LoVo (cell line): ENCODE results near the gene LMO2.
A peak's percentile ranks its signal among the peaks of the same experiment; 100 is the strongest.
"Not testable (repeated sequence)": the region's sequence is repeated elsewhere in the genome, so short reads cannot be mapped to it uniquely, and the experiment has no call there.

Source experiments
- DNase-seq: peaks from one replicate; pipeline ENCODE4 v3.0.0-alpha.2; 2016; ENCODE audit warnings: low spot score

Gene LMO2

GRCh38 chr11:33861386-33861785 is 30.5 kb downstream of the LMO2 start:
- DNase-seq: no peak

DNA sequence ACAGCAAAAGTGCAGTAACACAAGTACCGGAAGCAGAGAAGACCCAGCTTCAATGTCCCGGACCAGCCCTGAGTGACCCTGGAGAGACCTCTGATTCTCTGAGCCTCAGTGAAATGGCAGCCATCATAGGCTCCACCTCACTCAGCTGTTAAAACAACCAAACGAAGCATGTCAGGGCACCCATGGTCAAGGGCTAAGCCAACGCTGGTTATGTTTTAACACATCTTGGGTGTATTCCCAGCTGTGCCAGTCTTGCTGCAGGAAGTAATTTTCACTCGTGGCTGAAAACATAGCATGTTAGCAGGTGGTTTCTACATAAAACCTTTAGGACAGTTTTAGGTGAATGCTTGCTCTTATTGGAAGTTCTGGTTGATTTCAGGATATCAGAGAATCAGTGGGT is 30.9 kb downstream of the LMO2 start:
- DNase-seq: no peak

DNA sequence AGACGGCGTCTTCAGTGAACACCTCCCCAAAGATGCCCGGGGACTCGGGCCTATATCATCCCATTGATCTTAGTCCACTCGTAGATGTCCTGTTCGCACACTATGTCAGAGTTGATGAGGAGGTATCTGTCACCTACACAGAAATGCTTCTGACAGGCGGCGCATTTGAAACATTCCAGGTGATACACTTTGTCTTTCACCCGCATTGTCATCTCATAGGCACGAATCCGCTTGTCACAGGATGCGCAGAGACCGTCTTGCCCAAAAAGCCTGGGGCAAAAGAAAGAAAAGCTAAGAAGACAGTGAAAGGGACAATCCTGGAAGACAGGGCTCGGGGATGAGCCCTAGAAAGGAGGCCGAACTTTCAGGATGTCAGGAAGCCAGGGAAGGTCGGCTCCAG is 32.6 kb downstream of the LMO2 start:
- DNase-seq: no peak

DNA sequence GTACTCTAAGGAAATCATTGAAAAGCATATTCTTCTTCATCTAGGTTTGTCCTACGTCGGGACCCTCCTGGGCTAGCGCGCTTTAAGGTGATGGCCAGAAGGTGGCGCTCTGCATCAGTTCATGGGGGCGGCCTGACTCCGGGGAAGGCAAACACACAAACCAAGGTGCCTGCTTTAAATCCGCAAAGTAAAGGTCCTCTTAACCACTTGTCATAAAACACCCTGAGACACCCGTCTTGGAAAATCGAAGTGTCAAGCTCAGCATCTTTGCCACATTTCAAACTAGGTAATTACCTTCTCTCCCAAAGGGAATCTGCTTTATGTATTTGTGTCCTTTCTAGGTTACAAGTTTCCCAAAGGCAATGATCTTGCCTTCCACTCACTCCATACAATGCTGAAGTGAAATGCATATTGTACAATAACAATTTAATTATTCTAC is 33.9 kb downstream of the LMO2 start:
- peak; percentile 64 for DNase-seq

GRCh38 chr11:33855500-33855899 is 36.4 kb downstream of the LMO2 start:
- DNase-seq: no peak

GRCh38 chr11:33848717-33849390 is 43.0 kb downstream of the LMO2 start:
- no peak for DNase-seq

DNA sequence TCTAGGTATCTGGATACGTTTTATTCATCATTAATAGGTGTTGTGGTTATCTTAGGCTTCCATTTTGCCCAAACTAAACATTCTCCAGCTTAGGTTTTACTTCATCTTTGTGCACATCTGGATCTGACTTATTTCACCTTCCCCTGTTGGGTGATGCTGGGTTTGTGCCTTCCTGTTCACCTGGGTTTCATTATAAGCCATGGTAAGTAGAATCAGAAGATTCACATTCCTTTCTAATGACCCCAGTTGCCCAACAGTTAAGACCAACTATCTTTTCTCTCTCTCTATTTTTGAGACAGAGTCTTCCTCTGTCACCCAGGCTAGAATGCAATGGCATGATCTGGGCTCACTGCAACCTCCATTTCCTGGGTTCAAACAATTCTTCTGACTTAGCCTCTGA is 44.6 kb downstream of the LMO2 start:
- no peak for DNase-seq

DNA sequence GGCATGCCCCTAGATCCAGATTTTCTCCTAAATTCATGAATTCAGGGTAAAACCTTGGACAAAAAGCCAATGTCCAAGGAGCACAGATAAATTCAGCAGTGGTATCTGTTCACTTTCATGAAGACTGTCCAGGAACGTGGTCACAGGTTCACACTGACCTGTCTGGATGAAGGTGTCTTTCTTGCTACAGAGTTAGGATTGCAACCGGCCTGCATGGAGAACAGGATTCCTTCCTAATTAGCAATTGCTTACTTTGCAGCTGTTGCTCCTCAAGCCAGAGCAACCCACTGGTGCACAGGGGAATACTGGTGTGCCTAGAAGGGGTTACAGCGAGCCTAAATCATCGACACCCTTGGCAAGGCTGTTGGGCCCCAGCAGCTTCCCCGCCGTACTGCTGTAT is 47.6 kb downstream of the LMO2 start:
- no peak for DNase-seq

- no peak for DNase-seq
Measured at GRCh38 chr11:33843018-33843417, 48.9 kb downstream of the LMO2 start.

GRCh38 chr11:33842236-33842915 is 49.5 kb downstream of the LMO2 start:
- no peak for DNase-seq

- not testable (repeated sequence) for DNase-seq
Measured at GRCh38 chr11:33838234-33838633, 53.6 kb downstream of the LMO2 start.

GRCh38 chr11:33837334-33837733 is 54.5 kb downstream of the LMO2 start:
- DNase-seq: not testable (repeated sequence)

GRCh38 chr11:33835143-33835878 is 56.6 kb downstream of the LMO2 start:
- DNase-seq: peak; percentile 38

DNA sequence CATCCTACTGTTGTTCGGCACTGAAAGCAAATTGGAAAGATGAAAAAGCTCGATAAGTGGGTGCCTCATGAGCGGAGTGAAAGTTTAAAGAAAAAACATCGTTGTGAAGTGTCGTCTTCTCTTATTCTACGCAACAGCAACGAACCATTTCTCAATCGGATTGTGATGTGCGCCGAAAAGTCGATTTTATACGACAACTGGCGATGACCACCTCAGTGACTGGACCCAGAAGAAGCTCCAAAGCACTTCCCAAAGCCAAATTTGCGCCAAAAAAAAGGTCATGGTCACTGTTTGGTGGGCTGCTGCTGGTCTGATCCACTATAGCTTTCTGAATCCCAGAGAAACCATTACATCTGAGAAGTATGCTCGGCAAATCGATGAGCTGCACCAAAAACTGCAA is 59.2 kb downstream of the LMO2 start:
- DNase-seq: no peak

DNA sequence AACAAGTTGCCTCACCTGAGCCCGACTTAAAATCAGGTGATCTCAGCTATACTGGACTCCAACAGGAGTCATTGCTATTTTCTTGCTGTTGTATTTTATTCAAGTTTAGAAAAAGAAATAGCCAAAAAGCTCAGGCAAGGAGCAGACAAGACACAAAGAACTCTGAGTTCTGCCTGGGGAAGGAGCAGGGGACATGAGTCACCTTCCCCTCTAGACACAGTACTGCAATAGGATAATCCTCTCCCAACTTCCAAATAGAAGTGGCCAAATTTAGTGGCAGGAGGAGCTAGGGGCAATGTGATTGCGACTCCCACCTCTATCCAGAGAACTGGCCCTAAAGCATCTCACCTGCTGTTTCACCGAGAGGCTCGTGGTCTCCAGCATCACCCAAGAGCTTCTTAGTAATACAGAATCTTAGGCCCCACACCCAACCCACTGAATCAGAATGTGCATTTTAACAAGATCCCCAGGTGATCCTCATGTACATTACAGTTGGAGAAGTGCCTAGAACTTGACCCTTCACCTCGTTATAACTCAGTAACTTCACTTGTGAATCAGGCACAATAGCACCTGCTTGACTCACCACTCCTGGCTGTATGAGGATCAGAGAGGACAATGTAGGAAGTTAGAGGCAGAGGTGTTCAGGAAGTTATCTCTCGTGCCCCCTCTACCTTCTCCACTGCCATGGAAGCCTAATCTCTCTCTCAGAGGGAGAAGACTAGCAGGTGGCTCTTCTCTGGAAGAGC is 60.8 kb downstream of the LMO2 start:
- peak; percentile 41 for DNase-seq

DNA sequence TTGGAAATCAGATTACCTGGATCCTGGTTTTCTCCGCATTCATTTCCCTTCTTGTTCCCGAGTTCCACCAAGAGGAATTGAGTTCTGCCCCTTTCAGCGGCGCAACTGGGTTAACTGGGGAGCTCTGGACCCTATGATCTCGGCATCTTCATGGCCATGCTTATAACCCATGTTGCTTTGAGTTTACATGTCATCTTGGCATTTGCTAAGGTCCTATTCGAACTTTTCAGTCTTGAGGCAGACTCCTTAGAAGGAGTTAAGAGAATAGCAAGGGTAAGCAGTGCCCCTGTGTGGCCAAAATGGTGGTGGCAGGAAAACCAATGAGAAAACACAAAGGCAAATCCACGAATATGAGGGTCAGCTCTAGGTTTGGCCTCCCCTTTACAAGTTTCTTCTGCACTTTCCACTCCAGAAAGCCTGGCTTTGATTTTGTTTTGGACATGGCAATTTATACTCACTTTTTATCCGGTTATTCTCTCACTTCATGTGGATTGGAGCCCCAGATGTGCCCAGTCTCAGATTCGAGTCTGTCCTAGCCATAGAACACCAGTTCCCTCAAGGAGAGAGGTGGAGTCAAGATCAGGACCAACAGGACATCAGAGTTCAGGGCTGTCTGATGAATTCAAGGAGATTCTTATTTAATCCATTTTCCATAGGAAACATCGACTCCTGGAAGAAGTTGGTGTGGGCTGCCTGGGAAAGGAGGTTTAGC is 62.3 kb downstream of the LMO2 start:
- peak; percentile 35 for DNase-seq

DNA sequence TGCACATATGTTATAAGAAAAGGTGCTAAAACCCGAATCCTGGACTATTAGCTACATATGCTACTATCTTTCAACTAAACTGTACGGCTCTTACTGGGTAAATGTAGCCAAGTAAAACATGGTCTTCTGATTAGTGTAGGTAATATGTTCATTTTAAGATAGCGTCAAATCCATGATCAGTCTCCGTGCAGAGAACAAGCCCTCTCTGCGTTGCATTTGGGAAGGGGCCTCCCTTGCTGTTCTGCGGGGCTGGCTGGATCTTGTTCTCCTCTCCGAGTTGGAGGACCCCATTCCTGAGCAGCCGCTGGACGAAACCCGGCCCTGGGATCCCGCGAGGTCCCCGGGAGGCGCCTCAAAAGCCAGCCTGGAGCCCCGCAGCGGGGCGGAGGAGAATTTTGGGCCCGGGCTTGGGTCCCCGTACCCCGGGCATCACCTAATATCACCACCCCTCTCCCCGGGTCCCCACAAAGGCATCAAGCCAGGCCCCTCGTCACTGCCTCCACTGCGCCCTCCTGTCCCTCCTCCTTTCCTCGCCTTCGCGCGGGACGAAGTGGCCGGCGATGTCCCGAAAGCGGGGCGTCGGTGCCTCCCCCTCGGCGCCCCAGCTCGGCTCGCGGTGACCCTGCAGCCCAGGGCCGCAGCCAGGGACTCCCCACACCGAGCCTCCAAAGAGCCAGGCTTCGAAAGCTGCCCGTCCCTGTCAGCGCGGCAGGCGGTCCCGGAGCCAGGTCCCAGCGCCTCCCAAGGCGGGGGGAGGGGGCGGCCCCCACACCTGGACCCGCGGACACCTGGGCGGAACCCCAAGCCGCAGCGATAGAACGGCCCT is 63.1 kb downstream of the LMO2 start:
- no peak for DNase-seq

DNA sequence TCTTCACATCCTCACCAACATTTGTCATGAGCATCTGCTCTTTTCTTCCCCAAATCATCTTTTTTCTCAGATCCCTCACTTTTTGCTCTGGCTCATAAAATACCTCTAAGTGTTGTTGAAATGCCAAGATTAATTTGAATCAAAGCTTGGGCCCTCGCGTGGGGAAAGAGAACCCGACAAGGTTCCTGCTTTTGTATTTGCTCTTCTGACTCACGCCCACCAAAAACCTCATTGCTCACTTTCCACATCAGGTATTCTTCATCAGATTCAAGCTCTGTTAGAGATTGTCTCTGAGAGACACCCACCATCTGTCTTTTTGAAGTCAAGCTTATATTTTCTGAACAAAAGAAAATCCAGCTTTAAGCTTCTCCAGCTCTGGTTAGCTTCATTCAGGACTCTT is 64.7 kb downstream of the LMO2 start:
- no peak for DNase-seq

DNA sequence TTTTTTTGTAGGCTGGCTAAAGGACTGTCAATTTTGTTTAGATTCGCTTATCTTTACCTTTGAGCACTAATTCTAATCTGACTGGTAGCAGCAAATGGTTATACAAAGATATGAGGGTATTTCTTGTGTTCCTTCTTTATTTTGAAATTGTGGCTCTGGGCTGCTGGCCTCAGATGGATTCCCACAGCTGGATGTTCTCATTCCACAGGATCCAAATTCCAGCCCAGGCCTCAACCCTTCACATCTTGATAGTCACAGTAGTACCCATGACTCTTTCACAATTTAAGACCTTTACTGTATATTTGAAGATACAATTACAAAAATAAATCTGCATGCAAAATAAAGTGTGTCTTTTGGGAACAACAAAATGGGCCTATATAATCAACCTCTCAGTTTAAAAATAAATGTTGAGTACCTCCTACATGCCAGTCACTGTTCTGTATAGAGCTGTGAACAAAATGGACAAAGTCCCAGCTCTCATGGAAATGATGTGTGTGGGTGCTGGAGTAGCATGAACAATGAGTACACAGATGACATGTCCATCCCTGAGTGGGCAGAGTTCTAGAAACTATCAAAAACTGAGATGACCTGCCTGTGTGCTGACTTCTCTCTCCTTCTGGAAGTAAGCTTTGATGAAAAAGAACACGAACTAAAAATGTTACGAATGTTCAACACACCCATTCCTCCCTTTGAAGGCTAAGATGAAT is 65.9 kb downstream of the LMO2 start:
- no peak for DNase-seq

- DNase-seq: not testable (repeated sequence)
Measured at GRCh38 chr11:33822981-33823380, 68.9 kb downstream of the LMO2 start.
